B cell (primary cell): ENCODE measurements around the gene SMAD7. TPM values are rescaled to one million over a fixed set of nuclear protein-coding genes. Genes with fewer than 3 reads are reported as not detected.

ENCODE experiments used
- ATAC-seq: fragments of 200-7000 bp; cut with Tn5 transposase; one replicate; pipeline ENCODE4 v1.10.0; 2021; ENCODE audit warnings: low read depth, mild to moderate bottlenecking, moderate number of reproducible peaks, moderate library complexity
- CTCF ChIA-PET: fragments of 350-600 bp; sonication (Branson Sonifier 250); formaldehyde crosslinking; loops from one replicate; lab custom pipeline; 2021; ENCODE audit warnings: antibody characterized with exemption, inconsistent platforms; lab: Charles Lee
- POLR2A ChIA-PET: fragments of 350-600 bp; sonication (Branson Sonifier 250); formaldehyde crosslinking; loops from one replicate; lab custom pipeline; 2021; ENCODE audit warnings: antibody characterized with exemption; lab: Charles Lee
- DNase-seq: peaks from one replicate; pipeline ENCODE4 v3.0.0; 2013
- H2AFZ ChIP-seq: 2 replicates; pipeline ENCODE4 v1.6.1; 2012; ENCODE audit warnings: mild to moderate bottlenecking, low read depth, low read length; ENCODE audit not compliant: insufficient read depth, poor library complexity, severe bottlenecking
- H3K27ac ChIP-seq, 2 donors: 1 replicate in 1 of 2; 2 replicates in 1 of 2; pipeline ENCODE4 v1.5.1; 2012 to 2013; ENCODE audit warnings: low read length in 2 of 2, mild to moderate bottlenecking in 2 of 2, moderate library complexity in 1 of 2
- H3K27me3 ChIP-seq, 4 experiments: fragments of 200-600 bp in 1 of 4; sonication (generic) in 1 of 4; replicated peaks in 1 of 4; 1 replicate in 2 of 4; 2 replicates in 2 of 4; pipeline versions ENCODE4 v1.6.1 to v1.7.0; 2013 to 2016; ENCODE audit warnings: low read length in 3 of 4, mild to moderate bottlenecking in 2 of 4, mixed read lengths in 1 of 4, moderate library complexity in 1 of 4; ENCODE audit not compliant: insufficient read depth in 4 of 4, control insufficient read depth in 3 of 4; ENCODE audit errors: control extremely low read depth in 1 of 4
- H3K36me3 ChIP-seq, 2 experiments: replicated peaks in 1 of 2; 1 replicate in 1 of 2; 2 replicates in 1 of 2; pipeline versions ENCODE4 v1.6.1 to v1.7.1; 2013; ENCODE audit warnings: low read length in 1 of 2; ENCODE audit not compliant: insufficient read depth in 2 of 2, control insufficient read depth in 1 of 2; ENCODE audit errors: control extremely low read depth in 1 of 2, extremely low read depth in 1 of 2
- H3K4me1 ChIP-seq, 2 donors: fragments of 200-600 bp in 1 of 2; sonication (generic) in 1 of 2; 1 replicate in 1 of 2; 2 replicates in 1 of 2; pipeline versions ENCODE4 v1.5.1 to v1.6.1; 2013 to 2017; ENCODE audit warnings: low read length in 2 of 2; ENCODE audit not compliant: control insufficient read depth in 2 of 2, insufficient read depth in 2 of 2
- H3K4me2 ChIP-seq: replicated peaks from 2 replicates; pipeline ENCODE3; 2012; ENCODE audit warnings: mild to moderate bottlenecking, low read depth, low read length; ENCODE audit not compliant: poor library complexity, severe bottlenecking
- H3K4me3 ChIP-seq, 5 experiments: fragments of 200-600 bp in 1 of 5; sonication (generic) in 1 of 5; 1 replicate in 3 of 5; 2 replicates in 2 of 5; pipeline versions ENCODE4 v1.5.1 to v1.7.0; 2011 to 2016; ENCODE audit warnings: low read length in 4 of 5, mild to moderate bottlenecking in 4 of 5, low read depth in 2 of 5, control low read depth in 1 of 5, moderate library complexity in 1 of 5; ENCODE audit not compliant: insufficient read depth in 1 of 5; ENCODE audit errors: control extremely low read depth in 1 of 5, extremely low read depth in 1 of 5
- H3K79me2 ChIP-seq: fragments of 200-600 bp; sonication (generic); one replicate; pipeline ENCODE4 v1.6.0; 2016; ENCODE audit warnings: low read length; ENCODE audit not compliant: control insufficient read depth, insufficient read depth
- H3K9ac ChIP-seq: fragments of 200-600 bp; sonication (generic); 2 replicates; pipeline ENCODE4 v1.6.1; 2017; ENCODE audit warnings: mild to moderate bottlenecking, low read length, moderate library complexity
- H3K9me3 ChIP-seq, 3 donors: one replicate each; pipeline versions ENCODE4 v1.6.1 to v1.7.1; 2013; ENCODE audit warnings: low read length in 2 of 3; ENCODE audit not compliant: control insufficient read depth in 2 of 3, insufficient read depth in 1 of 3; ENCODE audit errors: control extremely low read depth in 1 of 3
- H4K20me1 ChIP-seq: 2 replicates; pipeline ENCODE4 v1.6.0; 2012; ENCODE audit warnings: mild to moderate bottlenecking, low read length; ENCODE audit not compliant: insufficient read depth, control insufficient read depth, poor library complexity, severe bottlenecking
- H3K27ac Mint-ChIP-seq: one replicate; pipeline ENCODE4 v1.8.0; 2021; ENCODE audit warnings: mixed read lengths
- H3K27me3 Mint-ChIP-seq: one replicate; pipeline ENCODE4 v1.8.0; 2021; ENCODE audit warnings: mixed read lengths
- H3K4me1 Mint-ChIP-seq: one replicate; pipeline ENCODE4 v1.8.0; 2021; ENCODE audit warnings: mixed read lengths
- H3K4me3 Mint-ChIP-seq: one replicate; pipeline ENCODE4 v1.8.0; 2021; ENCODE audit warnings: mixed read lengths
- H3K9me3 Mint-ChIP-seq: one replicate; pipeline ENCODE4 v1.8.0; 2022; ENCODE audit warnings: mixed read lengths; ENCODE audit not compliant: insufficient read depth
- CTCF ChIP-seq: fragments of 200-600 bp; IDR thresholded peaks from one replicate; pipeline ENCODE4 v1.8.0; 2022; ENCODE audit warnings: antibody characterized with exemption, mild to moderate bottlenecking
- EZH2 ChIP-seq: IDR thresholded peaks from 2 replicates; pipeline ENCODE4 v1.6.1; 2012; ENCODE audit warnings: borderline replicate concordance, low read depth, mild to moderate bottlenecking, moderate library complexity, low read length; ENCODE audit not compliant: insufficient read depth, poor library complexity, severe bottlenecking
- WGBS: methylation state at CpG from one replicate; pipeline ENCODE4 v1.1.5; 2013; ENCODE audit warnings: missing lambda C conversion rate; ENCODE audit not compliant: insufficient coverage; 5-methylcytosine and 5-hydroxymethylcytosine counted together
- intact Hi-C: fragments of 100-400 bp; cut with micrococcal nuclease; formaldehyde crosslinking; loops from one replicate; pipeline ENCODE4 v1.10.0; 2022
- polyA plus RNA-seq: library from polyadenylated mRNA; depleted of rRNA; stranded (reverse); fragments of >200 nt; gene quantifications from 2 replicates; pipeline ENCODE4 v1.2.3, GENCODE V29; 2012
- total RNA-seq, 2 donors: library from RNA; stranded (reverse); fragments of 120-200 nt in 1 of 2; gene quantifications; 1 replicate in 1 of 2; 2 replicates in 1 of 2; pipeline versions ENCODE4 v1.2.3 to v1.2.4, GENCODE V29; 2013 to 2022

The SMAD7 gene
- total and polyA plus RNA-seq, 2 donors (not counting 1 experiment from before 2014, with no cell fraction given), result 10.1 to 20.9 TPM

GRCh38 chr18:48941672-48942071, 9.1 kb downstream of the SMAD7 start:
- Mint-ChIP-seq H3K4me1 (peaks cover 74% of the 10 kb centered on the region), H3K4me3 (peak overlapping the region; percentile 79), H3K27me3 (no peaks in the 10 kb centered on the region), H3K27ac (peak overlapping the region; percentile 94), H3K9me3 (no peaks in the 10 kb centered on the region)
- Histone ChIP-seq H3K9ac (no peak overlapping the region), H3K4me1 (peaks cover 34 to 55% of the 10 kb centered on the region in 2 donors), H2AFZ (no peak overlapping the region), H3K36me3 (no peaks in the 10 kb centered on the region), H3K9me3 (no peaks in the 10 kb centered on the region), H4K20me1 (peaks cover 7% of the 10 kb centered on the region), H3K4me2 (peak overlapping the region; percentile 78), H3K27me3 (no peaks in the 10 kb centered on the region), H3K4me3 (no peak overlapping the region), H3K79me2 (peaks cover 78% of the 10 kb centered on the region), H3K27ac (peak overlapping the region; percentile 71 to 94)
- ChIA-PET CTCF (interaction anchor here (1.1 to 2.0 kb wide), 2 partner anchors 10 to 165 kb away, joined by 4 to 7 read pairs; no protein-coding TSS in a partner anchor), POLR2A (interaction anchor here (0.6 to 3.7 kb wide), 4 partner anchors 9 to 112 kb away, joined by 3 to 22 read pairs (median 4); no protein-coding TSS in a partner anchor)
- DNase-seq (no peak), ATAC-seq (no peak)
- 92% methylated on average over 7 of the region's 7 CpGs for WGBS
- TF ChIP-seq CTCF (no peak), EZH2 (no peak)
- intact Hi-C loops, result no loop called here

GRCh38 chr18:48940854-48941611, 9.7 kb downstream of the SMAD7 start:
- DNase-seq, result peak; percentile 92
- H3K4me1 Mint-ChIP-seq, result peaks cover 74% of the 10 kb centered on the region
- H3K4me3 ChIP-seq, result peak overlapping the region in 4 of 5 experiments; percentile 28 to 52 (median 38)
- intact Hi-C loops, result loop anchor here (1.0 kb wide), 2 partner anchors 8 to 13 kb away; no protein-coding TSS in a partner anchor
- no peaks in the 10 kb centered on the region for H3K9me3 Mint-ChIP-seq
- no peaks in the 10 kb centered on the region for H3K9me3 ChIP-seq
- H4K20me1 ChIP-seq, result peaks cover 5% of the 10 kb centered on the region
- H3K9ac ChIP-seq, result peak overlapping the region; percentile 59
- no peaks in the 10 kb centered on the region for H3K36me3 ChIP-seq
- ATAC-seq, result peak; percentile 82
- peak overlapping the region; percentile 94 for H3K27ac Mint-ChIP-seq
- H3K4me2 ChIP-seq, result peak overlapping the region; percentile 78
- 44% methylated on average over 11 of the region's 14 CpGs for WGBS
- CTCF ChIA-PET, result interaction anchor here (0.7 to 2.0 kb wide), 4 partner anchors 11 to 163 kb away, joined by 3 to 7 read pairs (median 4); no protein-coding TSS in a partner anchor
- peak overlapping the region; percentile 71 to 94 for H3K27ac ChIP-seq
- no peaks in the 10 kb centered on the region for H3K27me3 ChIP-seq
- no peaks in the 10 kb centered on the region for H3K27me3 Mint-ChIP-seq
- peaks cover 78% of the 10 kb centered on the region for H3K79me2 ChIP-seq
- H3K4me3 Mint-ChIP-seq, result peak overlapping the region; percentile 79
- H2AFZ ChIP-seq, result peak overlapping the region; percentile 53
- POLR2A ChIA-PET, result interaction anchor here (0.6 to 3.7 kb wide), 7 partner anchors 8 to 1207 kb away, joined by 3 to 22 read pairs (median 4); no protein-coding TSS in a partner anchor
- no peak for TF ChIP-seq EZH2
- no peak for TF ChIP-seq CTCF
- H3K4me1 ChIP-seq, result peaks cover 33 to 55% of the 10 kb centered on the region in 2 donors
